HG02840 (cell line): ENCODE data around the gene MSI2.

Source experiments
- ATAC-seq: cut with Tn5 transposase; IDR thresholded peaks from one replicate; pipeline ENCODE4 v1.9.1; 2021; ENCODE audit warnings: mild to moderate bottlenecking, moderate library complexity, moderate number of reproducible peaks; ENCODE audit not compliant: unreplicated experiment, low FRiP score

The MSI2 gene

DNA sequence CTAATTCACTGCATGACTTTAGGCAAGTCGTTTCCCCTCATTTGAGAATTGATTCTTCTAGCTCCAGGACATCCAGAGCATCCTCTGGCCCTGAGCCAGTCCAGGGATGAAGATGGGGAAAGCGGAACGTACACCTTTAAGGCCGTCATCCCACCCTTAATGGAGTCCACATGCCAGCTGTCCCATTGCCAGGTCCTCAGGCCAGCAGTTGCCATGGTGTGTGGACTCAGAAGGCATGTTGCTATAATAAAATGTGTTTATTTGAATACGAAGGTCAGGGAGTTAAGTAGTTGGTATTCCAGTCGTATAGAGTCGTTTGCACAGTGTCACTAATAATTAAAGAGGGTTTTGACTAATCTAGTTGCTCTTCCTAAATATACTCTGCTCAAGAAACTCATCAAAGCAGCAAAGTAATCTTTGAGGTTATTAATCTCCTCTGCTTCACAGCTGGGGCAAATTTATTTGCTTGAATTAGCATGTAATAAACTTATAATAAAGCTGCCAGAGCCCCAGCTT is 458.4 kb downstream of the MSI2 start:
- no peak for ATAC-seq

DNA sequence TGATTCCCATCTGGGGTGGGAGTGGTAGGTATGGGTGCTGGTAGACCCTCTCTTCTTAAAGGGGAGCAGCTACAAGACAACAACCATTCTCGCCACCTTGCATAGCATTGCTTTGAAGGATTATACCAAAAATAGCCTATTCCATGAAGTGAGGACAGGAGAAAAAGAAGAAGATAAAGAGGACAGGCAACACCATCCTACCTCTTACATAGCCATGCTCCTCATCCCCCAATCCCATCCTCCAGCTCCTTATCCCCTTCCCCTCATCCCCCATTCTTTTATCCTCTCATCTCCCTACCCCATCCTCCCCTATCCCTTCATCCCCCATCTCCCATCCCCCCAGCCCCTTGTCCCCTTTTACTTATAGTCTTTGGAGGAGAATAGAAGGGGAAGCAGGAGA is 459.7 kb downstream of the MSI2 start:
- no peak for ATAC-seq

DNA sequence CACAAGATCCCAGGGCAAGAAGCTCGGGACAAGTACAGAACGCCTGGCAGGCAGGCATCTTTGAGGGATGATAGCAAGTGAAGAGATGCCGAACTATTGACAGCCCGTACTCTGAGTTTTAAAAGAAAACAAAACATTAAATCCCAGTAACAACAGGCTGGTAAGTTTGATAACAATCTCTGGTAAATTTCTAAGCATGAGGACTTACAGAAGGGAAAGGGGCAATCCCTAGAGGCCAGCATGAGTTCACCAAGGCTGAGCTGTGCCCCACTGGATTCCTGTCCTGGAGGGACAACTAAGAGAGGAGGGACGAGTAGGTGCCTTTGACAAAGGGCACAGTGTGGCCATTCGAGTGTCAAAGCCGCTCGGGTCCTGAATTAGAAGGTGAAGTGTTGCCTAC is 462.6 kb downstream of the MSI2 start:
- ATAC-seq: no peak

DNA sequence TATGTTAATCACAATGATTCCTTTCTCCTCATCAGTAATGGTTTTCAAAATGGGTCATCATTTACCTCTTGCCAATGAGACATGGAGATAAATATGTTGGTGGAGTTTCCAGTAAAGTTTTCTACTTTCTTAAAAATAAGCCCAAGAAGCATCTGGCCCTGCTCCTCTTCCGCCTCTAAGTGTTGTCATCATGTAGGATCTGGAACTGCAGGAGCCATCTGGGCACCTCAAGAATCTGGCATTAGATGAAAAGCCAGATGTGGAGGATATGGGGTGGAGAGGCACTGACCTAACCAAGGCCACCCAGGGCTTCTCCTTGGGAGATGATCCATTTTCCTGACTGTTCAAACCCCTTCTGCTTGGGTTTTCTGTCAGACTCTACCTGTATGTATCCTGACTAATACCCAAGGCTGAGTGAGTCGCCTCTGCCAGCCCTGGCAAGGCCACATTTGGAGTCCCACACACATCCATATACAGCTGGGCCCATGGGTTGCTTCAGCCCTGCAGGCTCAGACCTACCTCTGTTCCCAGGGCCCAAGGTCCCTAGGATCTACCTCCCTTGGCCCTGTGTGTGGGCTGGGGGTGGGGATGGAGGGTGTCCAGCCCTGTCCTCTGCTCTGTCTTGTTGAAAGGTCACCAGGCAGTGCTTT is 464.2 kb downstream of the MSI2 start:
- no peak for ATAC-seq

- no peak for ATAC-seq
Observed at GRCh38 chr17:57721967-57722703, 465.8 kb downstream of the MSI2 start.

DNA sequence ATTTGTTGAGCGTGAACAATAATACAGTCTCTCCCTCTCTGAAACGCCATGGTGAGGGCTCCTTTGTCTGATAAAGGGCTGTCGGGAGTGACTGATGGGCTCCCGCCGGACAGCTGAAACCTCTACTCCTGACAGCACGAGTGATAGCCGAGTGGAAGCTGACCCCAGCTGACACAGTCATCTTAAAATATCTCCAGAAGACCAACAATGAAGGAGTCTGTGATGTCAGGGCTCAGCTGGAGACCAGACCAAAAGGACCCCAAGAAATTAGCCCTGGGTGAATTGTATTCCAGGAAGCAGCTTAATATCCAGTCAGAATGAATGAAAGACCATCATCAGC is 466.4 kb downstream of the MSI2 start:
- ATAC-seq: no peak

GRCh38 chr17:57723427-57724025 is 467.2 kb downstream of the MSI2 start:
- ATAC-seq: no peak

DNA sequence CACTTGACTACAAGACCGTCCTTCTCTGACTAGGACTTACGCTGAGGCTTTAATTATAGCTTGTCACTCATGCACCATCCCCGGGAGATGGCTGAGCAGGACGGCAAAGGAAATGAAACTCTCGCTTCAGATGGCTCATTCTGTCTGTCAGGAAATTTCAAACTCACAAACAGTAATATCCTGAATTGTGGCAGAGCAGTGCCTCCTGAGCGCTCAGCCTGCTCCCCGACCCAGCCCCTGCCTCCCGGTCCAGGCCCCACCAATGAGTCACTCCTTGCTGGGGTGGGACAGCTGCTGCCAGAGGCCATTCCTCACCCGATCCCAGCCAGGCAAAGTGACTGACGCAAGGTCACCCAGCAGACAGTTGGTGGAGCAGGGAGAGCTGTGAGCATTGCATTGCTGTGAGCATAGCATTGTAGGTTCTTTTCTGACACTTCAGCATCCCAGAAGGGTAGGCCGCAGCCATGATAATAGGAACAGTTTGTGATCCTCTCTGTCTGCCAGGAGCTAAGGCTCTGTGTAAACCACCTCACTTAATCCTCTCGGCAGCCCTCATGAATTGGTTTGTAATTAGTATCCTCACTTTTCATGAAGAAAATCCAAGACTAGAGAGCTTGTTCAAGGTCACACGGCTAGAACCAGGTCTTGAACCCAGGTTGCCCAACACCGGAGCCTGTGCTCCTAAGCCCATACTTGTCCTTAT is 467.9 kb downstream of the MSI2 start:
- no peak for ATAC-seq

DNA sequence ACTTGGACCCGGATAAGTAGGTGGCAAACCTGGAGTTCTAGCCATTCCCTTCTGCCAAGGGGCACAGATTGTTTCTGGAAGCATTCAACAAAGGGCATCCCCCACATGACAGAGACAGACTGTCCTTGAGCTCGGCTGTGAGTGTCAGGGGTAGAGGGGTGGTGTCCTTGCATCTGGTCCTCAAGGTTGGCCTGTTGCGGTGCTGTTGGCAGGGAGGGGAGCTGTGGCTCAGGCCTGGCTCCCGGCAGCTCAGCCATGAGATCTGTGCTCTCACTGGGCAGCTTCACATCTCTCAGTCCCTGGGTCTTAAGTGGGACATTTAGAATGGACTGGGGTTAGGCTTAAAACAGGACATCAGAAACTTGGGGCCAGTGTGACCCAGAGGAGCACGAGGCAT is 468.4 kb downstream of the MSI2 start:
- no peak for ATAC-seq

- ATAC-seq: no peak
Observed at GRCh38 chr17:57726213-57726790, 470.0 kb downstream of the MSI2 start.

DNA sequence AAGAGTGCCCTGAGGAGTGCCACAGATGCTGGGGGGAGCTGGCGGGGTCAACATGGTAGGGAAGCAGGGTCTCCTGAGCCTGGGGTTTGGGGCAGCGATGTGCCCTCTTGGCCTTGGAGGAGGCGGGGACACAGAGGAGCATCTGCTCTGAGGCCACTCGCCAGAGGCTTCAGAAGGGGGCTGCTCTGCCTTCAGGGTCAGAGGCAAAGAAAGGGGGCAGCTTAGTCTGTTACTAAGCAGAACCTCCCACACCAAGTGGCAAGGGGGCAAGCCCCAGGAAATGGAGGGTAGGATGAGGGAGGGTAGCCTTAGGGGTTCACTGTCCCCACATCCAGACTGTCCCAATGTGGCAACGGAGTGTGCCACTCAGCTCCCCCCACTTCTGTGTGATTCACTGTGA is 470.5 kb downstream of the MSI2 start:
- no peak for ATAC-seq

DNA sequence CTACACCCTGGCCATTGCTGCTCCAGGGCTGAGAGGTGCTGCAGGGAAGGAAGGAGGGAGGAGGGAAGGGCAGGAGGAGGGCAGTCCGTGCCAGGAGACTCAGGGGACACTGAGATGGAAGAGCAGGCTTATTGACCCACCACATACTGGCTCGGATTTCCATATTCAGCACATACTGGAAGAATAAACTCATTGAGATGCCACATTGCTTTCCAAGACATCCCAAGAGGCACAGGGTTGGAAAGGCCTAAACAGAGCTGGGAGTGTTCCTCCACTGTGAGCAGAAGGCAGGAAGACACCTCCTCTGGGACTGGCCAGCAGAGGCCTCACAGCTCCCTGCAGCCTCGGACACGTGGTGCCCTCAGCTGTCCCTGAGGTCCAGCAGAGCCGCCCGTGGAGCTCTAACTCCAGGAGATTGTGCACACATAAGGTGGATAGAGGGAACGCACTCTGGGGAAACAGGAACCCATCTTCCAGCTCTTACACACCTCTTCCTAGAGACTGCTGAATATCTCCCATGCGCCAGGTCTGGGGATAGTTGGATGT is 471.4 kb downstream of the MSI2 start:
- ATAC-seq: no peak

GRCh38 chr17:57730026-57730701 is 473.8 kb downstream of the MSI2 start:
- no peak for ATAC-seq

DNA sequence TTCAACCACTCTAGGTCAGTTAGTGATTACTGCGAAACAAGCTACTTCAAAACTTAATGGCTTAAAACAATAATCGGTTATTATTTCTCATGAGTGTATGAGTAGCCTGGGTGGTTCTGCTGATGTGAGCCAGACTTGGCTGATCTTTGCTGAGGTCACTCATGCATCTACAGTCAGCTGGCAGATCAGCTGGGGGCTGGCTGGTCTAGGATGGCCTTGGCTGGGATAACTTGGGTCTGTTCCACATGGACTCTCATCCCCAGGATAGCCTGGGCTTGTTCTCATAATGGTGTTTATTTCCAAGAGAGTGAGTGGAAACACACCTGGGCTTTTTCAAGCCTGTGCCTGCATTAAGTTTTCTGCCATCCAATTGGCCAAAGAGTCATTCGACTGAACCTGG is 475.7 kb downstream of the MSI2 start:
- ATAC-seq: no peak

GRCh38 chr17:57733085-57733484 is 476.8 kb downstream of the MSI2 start:
- ATAC-seq: no peak
